Stimulated activated CD4-positive, alpha-beta T cell treated with anti-CD3 and anti-CD28 coated beads, Interleukin-1b, Interleukin-23, amount 100 ng/mL, for 4 hours (primary cell): ENCODE results near the gene GLCCI1.
"Not testable (repeated sequence)": the region's sequence is repeated elsewhere in the genome, so short reads cannot be mapped to it uniquely, and the experiment has no call there.

Experiments used
- DNase-seq, 2 donors: peaks; one replicate each; pipeline ENCODE4 v3.0.0-alpha.2; 2020; ENCODE audit warnings: low read depth in 2 of 2

The GLCCI1 gene

DNA sequence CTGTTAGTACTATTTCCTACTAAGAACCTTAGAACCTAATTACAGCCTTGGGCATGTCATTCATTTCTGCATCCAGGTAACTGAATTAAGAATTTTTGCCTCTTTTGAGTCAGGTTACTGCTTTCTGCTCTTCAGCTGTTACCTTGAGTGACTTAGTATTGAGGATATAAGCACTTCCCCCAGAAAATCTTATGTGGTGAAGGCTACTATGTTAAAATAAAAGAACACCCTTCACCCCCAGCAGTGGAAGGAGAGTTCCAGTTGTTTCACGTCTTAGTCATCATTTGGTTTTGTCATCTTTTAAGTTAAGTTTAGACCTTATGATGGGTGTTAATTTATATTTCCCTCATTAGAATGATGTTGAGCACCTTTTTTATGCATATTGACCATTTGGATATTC, 82.8 kb downstream of the GLCCI1 start:
- no peak for DNase-seq

GRCh38 chr7:8051998-8052397, 83.4 kb downstream of the GLCCI1 start:
- DNase-seq = no peak

GRCh38 chr7:8052824-8053223, 84.2 kb downstream of the GLCCI1 start:
- DNase-seq = no peak

GRCh38 chr7:8056439-8056838, 87.8 kb downstream of the GLCCI1 start:
- no peak for DNase-seq

DNA sequence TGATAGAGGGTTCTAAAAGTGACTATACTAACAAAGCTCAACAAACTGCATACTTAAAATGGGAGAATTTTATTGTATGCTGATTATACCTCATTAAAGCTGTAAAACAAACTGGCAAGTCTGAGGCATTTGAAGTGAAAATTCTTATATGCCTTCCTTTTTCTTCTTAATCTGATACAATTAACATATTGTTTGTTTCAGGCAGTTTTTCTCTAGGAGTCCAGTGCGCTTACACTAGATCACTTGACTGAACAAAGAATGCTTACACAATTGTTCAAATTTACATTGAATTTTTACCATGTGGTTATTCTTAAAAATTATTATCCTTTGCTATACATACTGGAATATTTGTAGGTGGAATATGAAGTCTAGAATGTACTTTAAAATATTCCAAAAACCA, 89.0 kb downstream of the GLCCI1 start:
- DNase-seq = no peak

DNA sequence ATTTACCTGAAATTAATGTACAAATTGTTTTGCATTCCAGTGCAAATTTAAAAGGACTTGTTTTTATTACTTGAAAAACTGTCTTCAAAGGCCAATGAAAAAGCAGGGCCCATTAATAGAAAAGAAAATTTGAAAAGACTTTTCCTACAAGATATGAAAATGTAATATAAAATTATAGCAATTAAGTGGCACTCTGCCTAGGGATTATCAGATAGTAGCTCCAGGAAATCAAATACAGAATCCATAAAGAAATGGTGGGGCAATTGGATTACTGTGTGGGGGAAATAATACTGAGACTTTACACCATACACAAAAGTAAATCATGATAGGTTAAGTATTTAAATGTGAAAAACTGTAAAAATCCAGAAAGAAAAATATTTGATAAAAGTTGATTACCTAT, 89.7 kb downstream of the GLCCI1 start:
- no peak for DNase-seq

DNA sequence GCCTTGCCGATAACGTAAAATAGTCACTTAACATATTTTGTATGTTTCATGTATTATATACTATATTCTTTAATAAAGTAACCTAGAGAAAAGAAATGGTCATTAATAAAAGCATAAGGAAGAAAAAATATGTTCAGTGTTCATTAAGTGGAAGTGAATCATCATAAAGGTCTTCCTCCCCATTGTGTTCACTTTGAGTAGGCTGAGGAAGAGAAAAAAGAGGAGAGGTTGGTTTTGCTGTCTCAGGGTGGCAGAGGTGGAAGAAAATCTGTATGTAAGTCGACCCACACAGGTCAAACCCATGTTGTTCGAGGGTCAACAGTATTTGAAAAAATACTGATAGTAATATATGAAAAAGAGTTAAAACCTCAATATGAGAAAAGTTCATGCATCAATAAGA, 90.3 kb downstream of the GLCCI1 start:
- no peak for DNase-seq

DNA sequence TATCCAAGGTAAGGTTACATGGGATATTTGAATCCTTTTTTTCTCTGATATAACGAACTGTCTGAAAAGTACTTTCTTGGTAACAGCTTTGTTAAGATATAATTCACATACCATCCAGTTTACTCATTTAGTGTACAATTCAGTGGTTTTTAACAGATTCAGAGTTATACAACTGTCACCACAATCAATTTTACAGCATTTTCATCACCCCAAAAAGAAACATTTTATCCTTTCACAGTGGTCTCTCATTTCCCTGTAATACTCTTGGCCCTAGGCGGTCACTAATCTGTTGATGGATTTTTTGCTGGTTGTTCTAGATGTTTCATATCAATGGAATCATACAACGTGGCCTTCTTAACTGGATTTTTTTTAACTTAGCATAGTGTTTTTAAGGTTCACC, 91.6 kb downstream of the GLCCI1 start:
- no peak for DNase-seq

DNA sequence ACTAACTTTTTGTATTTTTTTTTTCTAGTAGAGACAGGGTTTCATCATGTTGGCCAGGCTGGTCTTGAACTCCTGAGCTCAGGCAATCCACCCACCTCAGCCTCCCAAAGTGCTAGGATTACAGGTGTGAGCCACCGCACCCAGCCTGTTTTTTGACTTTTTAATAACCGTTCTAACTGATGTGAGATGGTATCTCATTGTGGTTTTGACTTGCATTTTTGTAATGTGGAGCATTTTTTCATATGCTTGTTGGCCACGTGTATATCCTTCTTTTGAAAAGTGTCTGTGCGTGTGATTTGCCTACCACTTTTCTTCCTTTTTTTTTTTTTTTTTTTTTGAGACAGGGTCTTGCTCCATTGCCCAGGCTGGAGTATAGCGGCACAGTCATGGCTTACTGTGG, 94.7 kb downstream of the GLCCI1 start:
- not testable (repeated sequence) for DNase-seq

DNA sequence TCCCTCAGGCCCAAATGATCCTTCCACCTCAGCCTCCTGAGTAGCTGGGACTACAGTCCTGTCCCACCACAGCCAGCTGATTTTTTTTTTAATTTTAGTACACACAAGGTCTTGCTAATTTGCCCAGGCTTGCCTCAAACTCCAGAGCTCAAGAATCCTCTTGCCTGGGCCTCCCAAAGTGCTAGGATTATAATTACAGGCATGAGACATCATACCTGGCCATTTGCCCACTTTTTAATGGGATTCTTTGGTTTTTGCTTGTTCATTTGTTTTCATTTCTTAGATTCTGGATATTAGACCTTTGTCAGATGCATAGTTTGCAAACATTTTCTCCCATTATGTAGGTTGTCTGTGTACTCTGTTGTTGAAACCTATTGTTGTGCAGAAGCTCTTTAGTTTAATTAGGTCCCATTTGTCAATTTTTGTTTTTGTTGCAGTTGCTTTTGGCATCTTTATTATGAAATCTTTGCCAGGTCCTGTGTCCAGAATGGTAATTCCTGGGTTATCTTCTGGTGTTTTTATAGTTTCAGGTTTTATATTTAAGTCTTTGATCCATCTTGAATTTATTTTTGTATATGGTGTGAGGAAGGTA, 95.2 kb downstream of the GLCCI1 start:
- no peak for DNase-seq

GRCh38 chr7:8064828-8065227, 96.2 kb downstream of the GLCCI1 start:
- no peak for DNase-seq

DNA sequence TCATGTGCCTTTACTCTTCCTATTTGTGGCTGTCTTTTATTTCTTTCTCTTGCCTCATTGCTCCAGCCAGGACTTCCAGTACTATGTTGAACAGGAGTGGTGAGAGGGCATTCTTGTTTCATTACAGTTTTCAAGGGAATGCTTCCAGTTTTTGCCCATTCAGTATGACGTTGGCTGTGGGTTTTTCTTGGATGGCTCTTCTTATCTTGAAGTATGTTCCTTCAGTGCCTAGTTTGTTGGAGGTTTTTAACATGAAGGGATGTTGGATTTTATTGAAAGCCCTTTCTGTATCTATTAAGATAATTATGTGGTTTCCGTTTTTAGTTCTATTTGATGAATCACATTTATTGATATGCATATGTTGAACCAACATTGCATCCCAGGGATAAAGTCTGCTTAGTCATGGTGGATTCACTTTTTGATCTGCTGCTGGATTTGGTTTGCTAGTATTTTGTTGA, 96.8 kb downstream of the GLCCI1 start:
- DNase-seq = no peak

DNA sequence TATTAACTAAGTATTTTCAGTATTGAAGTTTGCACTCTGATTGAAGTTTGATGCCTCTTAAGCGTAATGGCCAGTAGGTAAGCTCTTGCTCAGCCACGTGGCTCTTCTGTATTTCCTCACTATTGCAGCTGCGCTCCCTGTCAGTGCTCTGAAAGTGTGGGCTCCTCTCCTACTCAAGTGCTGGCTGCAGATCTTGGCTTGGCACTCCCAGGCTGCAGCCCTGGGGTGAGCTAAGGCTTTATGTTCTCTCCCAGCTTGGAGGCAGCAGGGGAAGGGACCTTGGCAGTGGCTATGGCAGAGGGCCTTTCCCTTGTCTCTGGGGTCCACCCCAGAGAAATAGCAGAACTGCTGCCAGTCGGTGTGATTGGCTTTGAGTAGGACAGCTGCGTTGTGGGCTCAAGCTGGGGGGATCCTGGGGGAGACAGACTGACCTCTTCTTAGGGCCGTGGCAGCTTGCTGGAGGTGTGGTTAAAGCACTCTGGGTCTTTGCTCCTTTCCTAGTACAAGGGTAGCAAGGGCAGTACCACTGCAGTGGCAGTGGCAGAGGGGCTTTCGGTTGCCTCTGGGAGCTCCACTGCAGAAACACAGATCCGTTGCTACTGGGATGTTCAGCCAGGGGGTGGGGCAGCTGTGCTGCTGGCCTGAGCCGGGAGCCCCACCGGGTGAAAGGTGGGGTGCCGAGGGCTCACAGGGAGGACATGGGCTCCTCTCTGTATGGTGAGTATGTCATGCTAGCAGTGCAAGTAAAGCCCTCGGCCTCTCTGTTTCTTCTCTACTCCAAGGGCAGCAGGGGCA, 100.5 kb downstream of the GLCCI1 start:
- no peak for DNase-seq

GRCh38 chr7:8070451-8071180, 102.0 kb downstream of the GLCCI1 start:
- no peak for DNase-seq

- no peak for DNase-seq
Observed at GRCh38 chr7:8078418-8078817, 109.8 kb downstream of the GLCCI1 start.

- no peak for DNase-seq
Observed at GRCh38 chr7:8082762-8083161, 114.2 kb downstream of the GLCCI1 start.

DNA sequence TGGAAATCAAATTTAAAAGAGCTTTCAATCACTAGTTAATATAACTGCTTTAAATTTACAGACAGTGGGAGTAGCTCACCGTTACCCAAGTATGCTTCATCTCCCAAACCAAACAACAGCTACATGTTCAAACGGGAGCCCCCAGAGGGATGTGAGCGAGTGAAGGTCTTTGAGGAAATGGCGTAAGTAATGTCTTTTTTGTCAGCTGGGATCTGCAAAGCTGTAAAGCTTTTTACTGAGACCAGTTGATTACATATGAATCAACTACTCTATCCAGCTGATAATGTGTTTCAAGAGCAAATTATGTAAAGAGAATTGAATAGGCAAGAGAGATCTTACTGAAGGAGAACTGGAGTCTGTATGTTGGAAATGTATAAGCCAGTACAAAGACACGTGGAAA, 116.2 kb downstream of the GLCCI1 start:
- DNase-seq = no peak

- no peak for DNase-seq
Observed at GRCh38 chr7:8085420-8085819, 116.8 kb downstream of the GLCCI1 start.

- no peak for DNase-seq
Observed at GRCh38 chr7:8086239-8086638, 117.6 kb downstream of the GLCCI1 start.

- DNase-seq = no peak
Observed at GRCh38 chr7:8089036-8089780, 120.6 kb downstream of the GLCCI1 start.

GRCh38 chr7:8092140-8092539, 123.5 kb downstream of the GLCCI1 start:
- DNase-seq = no peak
